K562 (cell line): ENCODE results near the gene PGAP2. TPM values are rescaled to one million over a fixed set of nuclear protein-coding genes. Genes with fewer than 3 reads are reported as not detected.

Experiments
- ATAC-seq: fragments of 200-7000 bp; cut with Tn5 transposase; 3 replicates; pipeline ENCODE4 v1.9.1; 2020; ENCODE audit warnings: moderate library complexity
- BruUV-seq: library from RNA; stranded (reverse); fragments of 400-500 nt; replicated peaks from 2 replicates; lab custom pipeline; 2021; lab: Mats Ljungman, UMichigan
- CTCF ChIA-PET: fragments of 300-600 bp; formaldehyde crosslinking; extraction: SDS; loops from one replicate; lab custom pipeline; 2021; ENCODE audit warnings: low intra/inter-chr PET ratio; lab: Yijun Ruan, JAX
- POLR2A ChIA-PET: fragments of 300-600, 350-650 bp; sonication (Branson Sonifier 250); formaldehyde crosslinking; extraction: SDS; loops from one replicate; lab custom pipeline; 2021; ENCODE audit warnings: antibody characterized with exemption, inconsistent platforms; lab: Yijun Ruan, JAX
- DNase-seq, 4 experiments: peaks; one replicate each; pipeline versions ENCODE4 v3.0.0 to v3.0.0-alpha.2; 2011 to 2018; ENCODE audit warnings: low spot score in 3 of 4, mixed read lengths in 3 of 4; ENCODE audit errors: extremely low read depth in 1 of 4
- FAIRE-seq: peaks from 2 replicates; lab custom pipeline; 2011; peaks lifted over from hg19 to GRCh38; lab: Jason Lieb, UNC
- H2AFZ ChIP-seq: 2 replicates; pipeline ENCODE4 v1.6.0; 2011; ENCODE audit warnings: low read depth, low read length, control low read depth, inconsistent platforms
- H3K27ac ChIP-seq: fragments of 200-600 bp; 3 replicates; pipeline ENCODE4 v1.8.0; 2011; ENCODE audit warnings: low read depth, mild to moderate bottlenecking, control low read depth, inconsistent platforms, low read length, moderate library complexity, mixed read lengths; ENCODE audit errors: extremely low read depth
- H3K27me3 ChIP-seq, 2 experiments: fragments of 300-600 bp in 1 of 2; 2 replicates in 1 of 2; 3 replicates in 1 of 2; pipeline versions ENCODE4 v1.6.0 to v1.8.0; 2011; ENCODE audit warnings: inconsistent platforms in 2 of 2, low read length in 2 of 2, mild to moderate bottlenecking in 1 of 2, mixed read lengths in 1 of 2, moderate library complexity in 1 of 2; ENCODE audit not compliant: control insufficient read depth in 2 of 2, insufficient read depth in 2 of 2
- H3K36me3 ChIP-seq: fragments of 300-600 bp; 3 replicates; pipeline ENCODE4 v1.8.0; 2011; ENCODE audit warnings: mild to moderate bottlenecking, low read length, inconsistent platforms; ENCODE audit not compliant: control insufficient read depth, insufficient read depth
- H3K4me1 ChIP-seq, 2 experiments: fragments of 200-600 bp in 1 of 2; replicated peaks in 1 of 2; 2 replicates in 1 of 2; 3 replicates in 1 of 2; pipeline versions ENCODE4 v1.5.1 to v1.8.0; 2011; ENCODE audit warnings: inconsistent platforms in 2 of 2, low read length in 2 of 2, mild to moderate bottlenecking in 1 of 2, mixed read lengths in 1 of 2, moderate library complexity in 1 of 2; ENCODE audit not compliant: control insufficient read depth in 2 of 2, insufficient read depth in 2 of 2
- H3K4me2 ChIP-seq: 2 replicates; pipeline ENCODE4 v1.6.1; 2011; ENCODE audit warnings: low read length, control low read depth, inconsistent platforms, mixed read lengths; ENCODE audit not compliant: insufficient read depth
- H3K4me3 ChIP-seq: fragments of 200-600 bp; sonication (generic), shearing (Covaris generic); 2 replicates; pipeline ENCODE4 v1.5.1; 2016; ENCODE audit warnings: control low read depth, inconsistent platforms
- H3K79me2 ChIP-seq: fragments of 200-600 bp; 3 replicates; pipeline ENCODE4 v1.8.0; 2011; ENCODE audit warnings: low read length, inconsistent platforms; ENCODE audit not compliant: control insufficient read depth, insufficient read depth
- H3K9ac ChIP-seq, 2 experiments: 2 replicates each; pipeline versions ENCODE4 v1.6.0 to v1.6.1; 2011; ENCODE audit warnings: low read depth in 2 of 2, low read length in 2 of 2, control low read depth in 1 of 2, inconsistent platforms in 1 of 2, mild to moderate bottlenecking in 1 of 2, mixed read lengths in 1 of 2; ENCODE audit not compliant: insufficient read depth in 1 of 2
- H3K9me1 ChIP-seq: one replicate; pipeline ENCODE4 v1.6.0; 2011; ENCODE audit warnings: inconsistent platforms, mild to moderate bottlenecking, low read length, moderate library complexity; ENCODE audit not compliant: control insufficient read depth, insufficient read depth
- H3K9me3 ChIP-seq: replicated peaks from 2 replicates; pipeline ENCODE4 v1.5.1; 2011; ENCODE audit warnings: low read depth, low read length, inconsistent platforms; ENCODE audit not compliant: control insufficient read depth, insufficient read depth
- H4K20me1 ChIP-seq: replicated peaks from 2 replicates; pipeline ENCODE4 v1.6.1; 2011; ENCODE audit warnings: low read length, inconsistent platforms, mixed read lengths; ENCODE audit not compliant: control insufficient read depth, insufficient read depth
- TAF9B ChIP-seq: fragments of 450-650 bp; IDR thresholded peaks from 2 replicates; pipeline ENCODE4 v1.6.1; 2018; ENCODE audit warnings: mild to moderate bottlenecking; ENCODE audit not compliant: partially characterized antibody
- XRCC5 ChIP-seq: fragments of 200-400 bp; formaldehyde crosslinking; IDR thresholded peaks from 2 replicates; pipeline ENCODE4 v1.6.1; 2017; ENCODE audit warnings: low read depth, mild to moderate bottlenecking, low read length
- WGBS: fragments of 100-300 bp; shearing (Covaris generic); methylation state at CpG from one replicate; pipeline ENCODE4 v1.1.6; 2016; ENCODE audit warnings: low coverage, mixed read lengths; ENCODE audit not compliant: insufficient coverage; ENCODE audit errors: missing lambda C conversion rate; 5-methylcytosine and 5-hydroxymethylcytosine counted together
- in situ Hi-C: fragments of 300-500 bp; cut with MboI; formaldehyde crosslinking; loops from 4 replicates; pipeline ENCODE4 v1.15.0; 2018; ENCODE audit warnings: inconsistent platforms, mixed read lengths
- intact Hi-C: fragments of 100-400 bp; cut with micrococcal nuclease; formaldehyde crosslinking; loops from 2 replicates; pipeline ENCODE4 v1.14.2; 2022
- polyA plus RNA-seq, 8 experiments: library from polyadenylated mRNA; depleted of rRNA in 4 of 8; stranded (reverse) in 5 of 8; unstranded in 3 of 8; fragments of >200 nt; fragmentation: Nextera tagmentation in 2 of 8; fragmentation: Illumina TruSeq in 1 of 8; extraction: Ambion mirVana in 2 of 8; extraction: Trizol in 1 of 8; gene quantifications; 2 replicates each; pipeline versions ENCODE4 v1.2.1 to v1.2.3, GENCODE V29; 2011 to 2014; ENCODE audit warnings: inconsistent platforms in 1 of 8, missing spikeins in 1 of 8
- total RNA-seq, 7 experiments: library from RNA; depleted of rRNA in 6 of 7; stranded (reverse); fragments of >200 nt in 6 of 7; fragmentation: Illumina TruSeq in 2 of 7; extraction: Trizol in 2 of 7; gene quantifications; 2 replicates each; pipeline versions ENCODE4 v1.2.1 to v1.2.3, GENCODE V29; 2011 to 2021; ENCODE audit warnings: low replicate concordance in 1 of 7
- TF ChIP-seq, protein P1 (sequence below): fragments of 250-450 bp; sonication (Bioruptor Pico); IDR thresholded peaks from 2 replicates; pipeline ENCODE4 v1.8.0; 2022; ENCODE audit warnings: inconsistent platforms

PGAP2 gene
- total and polyA plus RNA-seq, 9 of the 15 experiments (the other 6 are each of a cell fraction or from before 2014, with no cell fraction given) = 17.9 to 47.2 (median 33.7) TPM

- no peak for DNase-seq
Measured at GRCh38 chr11:3861683-3862082, 53.3 kb downstream of the PGAP2 start.

More at GRCh38 chr11:3861683-3862082, 53.3 kb downstream of the PGAP2 start:
- no peaks in the 10 kb centered on the region for H3K9me1 ChIP-seq
- peaks cover 100% of the 10 kb centered on the region for H3K79me2 ChIP-seq
- TF ChIP-seq XRCC5 = no peak
- TF ChIP-seq, protein P1, sequence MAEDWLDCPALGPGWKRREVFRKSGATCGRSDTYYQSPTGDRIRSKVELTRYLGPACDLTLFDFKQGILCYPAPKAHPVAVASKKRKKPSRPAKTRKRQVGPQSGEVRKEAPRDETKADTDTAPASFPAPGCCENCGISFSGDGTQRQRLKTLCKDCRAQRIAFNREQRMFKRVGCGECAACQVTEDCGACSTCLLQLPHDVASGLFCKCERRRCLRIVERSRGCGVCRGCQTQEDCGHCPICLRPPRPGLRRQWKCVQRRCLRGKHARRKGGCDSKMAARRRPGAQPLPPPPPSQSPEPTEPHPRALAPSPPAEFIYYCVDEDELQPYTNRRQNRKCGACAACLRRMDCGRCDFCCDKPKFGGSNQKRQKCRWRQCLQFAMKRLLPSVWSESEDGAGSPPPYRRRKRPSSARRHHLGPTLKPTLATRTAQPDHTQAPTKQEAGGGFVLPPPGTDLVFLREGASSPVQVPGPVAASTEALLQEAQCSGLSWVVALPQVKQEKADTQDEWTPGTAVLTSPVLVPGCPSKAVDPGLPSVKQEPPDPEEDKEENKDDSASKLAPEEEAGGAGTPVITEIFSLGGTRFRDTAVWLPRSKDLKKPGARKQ (CRISPR knock-in tag) = no peak
- TF ChIP-seq TAF9B = no peak
- TF ChIP-seq, all 486 proteins: peak for 0
- no peak overlapping the region for H2AFZ ChIP-seq
- ChIA-PET POLR2A (interaction anchor here (1.4 kb wide), 1 partner anchor 12 kb away, joined by 5 read pairs; no protein-coding TSS in a partner anchor), CTCF (no interaction called here)
- in situ Hi-C loops (no loop called here), intact Hi-C loops (no loop called here)
- H3K4me1 ChIP-seq = peaks cover 25 to 68% of the 10 kb centered on the region in 2 experiments
- 19% methylated on average over 1 of the region's 1 CpG for WGBS
- no peaks in the 10 kb centered on the region for H3K9me3 ChIP-seq
- peak overlapping the region; percentile 8; the same call in 1 of the 3 replicates for H3K27ac ChIP-seq
- H3K4me3 ChIP-seq = no peak overlapping the region
- BruUV-seq = no TSS peak
- no peak overlapping the region for H3K9ac ChIP-seq
- H3K4me2 ChIP-seq = no peak overlapping the region
- H3K36me3 ChIP-seq = no peaks in the 10 kb centered on the region
- H3K27me3 ChIP-seq = no peaks in the 10 kb centered on the region
- FAIRE-seq (no peak), ATAC-seq (no peak)
- H4K20me1 ChIP-seq = no peaks in the 10 kb centered on the region
